Right atrium auricular region (tissue), 2 donors: ENCODE results near the gene TCF25. TPM values are rescaled to one million over a fixed set of nuclear protein-coding genes. Genes with fewer than 3 reads are reported as not detected.

Experiments used
- DNase-seq: peaks from one replicate; pipeline ENCODE4 v3.0.0-alpha.2; 2019; ENCODE audit warnings: low spot score
- H3K27ac ChIP-seq, 2 donors: fragments of 200-600 bp; sonication (generic); 1 replicate in 1 of 2; 2 replicates in 1 of 2; pipeline ENCODE4 v1.5.1; 2016 to 2019
- H3K27me3 ChIP-seq, 2 donors: fragments of 200-600 bp; sonication (generic); one replicate each; pipeline versions ENCODE4 v1.5.1 to v1.6.0; 2017 to 2019
- H3K36me3 ChIP-seq: fragments of 200-600 bp; sonication (generic); one replicate; pipeline ENCODE4 v1.5.1; 2016
- H3K4me1 ChIP-seq, 2 donors: fragments of 200-600 bp; sonication (generic); one replicate each; pipeline versions ENCODE4 v1.5.1 to v1.6.0; 2017 to 2019
- H3K4me3 ChIP-seq, 2 donors: fragments of 200-600 bp; sonication (generic); 1 replicate in 1 of 2; 2 replicates in 1 of 2; pipeline ENCODE4 v1.5.1; 2017 to 2019; ENCODE audit warnings: mild to moderate bottlenecking in 1 of 2, moderate library complexity in 1 of 2
- H3K9me3 ChIP-seq, 2 donors: fragments of 200-600 bp; sonication (generic); one replicate each; pipeline ENCODE4 v1.5.1; 2019
- CTCF ChIP-seq, 2 donors: fragments of 200-600 bp; sonication (generic); IDR thresholded peaks; one replicate each; pipeline ENCODE4 v1.5.1; 2019; ENCODE audit warnings: antibody characterized with exemption in 2 of 2
- total RNA-seq, 2 donors: library from RNA; depleted of rRNA; stranded (reverse); fragments of >200 nt; gene quantifications; one replicate each; pipeline ENCODE4 v1.1.0, GENCODE V29; 2016

Gene TCF25
- total RNA-seq, 2 donors from 2014 or later: 91.8 to 108 TPM

DNA sequence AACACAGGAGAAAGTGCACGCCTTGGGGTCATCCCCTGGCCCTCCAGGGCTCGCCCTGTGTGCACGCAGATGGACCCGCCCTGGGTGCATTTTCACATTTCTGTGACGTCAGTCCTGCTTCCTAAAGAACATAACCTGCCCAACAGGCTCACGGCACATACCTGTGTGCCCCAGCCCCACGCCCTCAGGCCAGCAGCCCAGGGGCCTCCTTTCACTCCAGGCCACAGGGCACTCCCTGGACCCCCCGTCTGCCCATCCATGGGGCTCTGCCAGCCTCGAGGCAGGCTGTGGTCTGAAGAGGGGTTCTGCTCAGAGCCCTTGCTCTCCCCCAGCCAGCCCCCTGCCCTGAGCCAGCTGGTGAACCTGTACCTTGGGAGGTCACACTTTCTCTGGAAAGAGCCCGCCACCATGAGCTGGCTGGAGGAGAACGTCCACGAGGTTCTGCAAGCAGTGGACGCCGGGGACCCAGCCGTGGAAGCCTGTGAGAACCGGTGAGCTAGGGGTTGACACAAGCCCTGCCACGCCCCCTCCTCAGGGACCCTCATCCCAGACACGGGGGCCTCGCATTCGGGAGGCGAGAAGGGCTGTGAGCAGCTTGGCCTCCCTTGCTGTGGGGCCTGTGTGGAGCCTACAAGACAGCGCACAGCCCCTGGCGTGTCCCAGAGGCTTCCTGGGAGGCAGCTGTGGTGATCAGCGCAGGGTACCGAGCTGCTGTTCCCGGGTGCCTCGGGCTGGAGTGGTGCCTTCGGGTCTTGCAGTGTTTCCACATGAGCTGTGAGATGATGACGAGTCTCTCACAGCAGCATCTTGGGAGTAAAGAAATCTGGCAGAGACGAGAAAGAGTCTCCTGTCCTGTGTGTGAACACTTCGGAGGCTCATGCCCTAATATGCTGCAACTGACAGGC, 31.5 kb downstream of the TCF25 start:
- no peak overlapping the region for H3K27ac ChIP-seq
- H3K4me3 ChIP-seq: no peak overlapping the region
- DNase-seq: no peak
- no peaks in the 10 kb centered on the region for H3K9me3 ChIP-seq
- TF ChIP-seq CTCF (IDR thresholded peaks at IDR 0.05): no peak
- peaks cover 0 to 3% of the 10 kb centered on the region in 2 donors for H3K4me1 ChIP-seq
- H3K36me3 ChIP-seq: peaks cover 75% of the 10 kb centered on the region
- no peaks in the 10 kb centered on the region for H3K27me3 ChIP-seq

GRCh38 chr16:89905511-89906139, 32.2 kb downstream of the TCF25 start:
- no peaks in the 10 kb centered on the region for H3K9me3 ChIP-seq
- no peak overlapping the region for H3K4me3 ChIP-seq
- peaks cover 72% of the 10 kb centered on the region for H3K36me3 ChIP-seq
- no peak for TF ChIP-seq CTCF (IDR thresholded peaks at IDR 0.05)
- H3K4me1 ChIP-seq: peaks cover 0 to 11% of the 10 kb centered on the region in 2 donors
- no peaks in the 10 kb centered on the region for H3K27me3 ChIP-seq
- DNase-seq: no peak
- no peak overlapping the region for H3K27ac ChIP-seq

DNA sequence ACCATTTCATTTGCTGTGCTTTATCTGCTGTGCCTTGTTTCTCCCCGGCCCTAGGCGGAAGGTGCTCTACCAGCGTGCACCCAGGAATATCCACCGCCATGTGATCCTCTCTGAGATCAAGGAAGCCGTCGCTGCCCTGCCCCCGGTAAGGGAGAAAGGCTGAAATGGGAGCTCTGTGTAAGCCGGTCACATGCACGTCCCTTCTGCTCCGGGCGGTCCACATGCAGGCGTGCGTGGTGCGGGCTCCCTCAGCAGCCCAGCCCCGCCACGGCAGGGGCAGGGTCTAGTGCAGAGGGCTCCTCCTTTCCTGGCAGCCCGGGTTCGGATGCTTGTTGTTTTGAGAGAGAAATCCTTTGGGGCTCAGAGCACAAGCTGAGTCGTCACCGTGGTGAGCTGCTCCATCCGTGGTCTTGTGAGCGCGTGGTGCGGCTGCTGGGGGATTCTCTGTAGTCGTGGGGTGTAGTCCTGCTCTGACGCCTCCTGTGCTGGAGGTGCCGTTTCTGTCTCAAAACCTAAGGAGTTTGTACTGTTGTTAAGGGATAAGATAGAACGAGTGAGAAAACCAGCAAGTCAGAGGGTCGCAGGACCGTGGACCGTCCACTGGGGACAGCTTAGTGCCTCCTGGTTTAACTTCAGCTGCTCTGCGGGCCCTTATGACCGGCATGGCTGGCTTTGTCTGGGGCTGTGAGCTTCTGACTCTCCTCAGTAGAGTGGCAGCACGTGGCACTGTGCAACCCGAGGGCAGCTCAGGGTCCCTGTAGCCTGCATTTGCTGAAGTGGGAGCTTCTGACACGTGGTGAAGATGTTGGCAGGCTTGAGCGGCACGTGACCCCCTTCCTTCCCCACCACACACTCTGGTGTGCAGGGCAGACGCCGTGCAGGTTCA, 33.0 kb downstream of the TCF25 start:
- peaks cover 73% of the 10 kb centered on the region for H3K36me3 ChIP-seq
- no peaks in the 10 kb centered on the region for H3K9me3 ChIP-seq
- TF ChIP-seq CTCF (IDR thresholded peaks at IDR 0.05): no peak
- DNase-seq: no peak
- no peak overlapping the region for H3K4me3 ChIP-seq
- no peaks in the 10 kb centered on the region for H3K27me3 ChIP-seq
- H3K4me1 ChIP-seq: peaks cover 0 to 13% of the 10 kb centered on the region in 2 donors
- no peak overlapping the region for H3K27ac ChIP-seq

- TF ChIP-seq CTCF (IDR thresholded peaks at IDR 0.05): no peak
- peaks cover 80% of the 10 kb centered on the region for H3K36me3 ChIP-seq
- H3K27me3 ChIP-seq: no peaks in the 10 kb centered on the region
- no peak overlapping the region for H3K4me3 ChIP-seq
- no peak overlapping the region for H3K27ac ChIP-seq
- H3K4me1 ChIP-seq: peaks cover 0 to 13% of the 10 kb centered on the region in 2 donors
- no peak for DNase-seq
- no peaks in the 10 kb centered on the region for H3K9me3 ChIP-seq
Measured at GRCh38 chr16:89907055-89907814, 33.8 kb downstream of the TCF25 start.

DNA sequence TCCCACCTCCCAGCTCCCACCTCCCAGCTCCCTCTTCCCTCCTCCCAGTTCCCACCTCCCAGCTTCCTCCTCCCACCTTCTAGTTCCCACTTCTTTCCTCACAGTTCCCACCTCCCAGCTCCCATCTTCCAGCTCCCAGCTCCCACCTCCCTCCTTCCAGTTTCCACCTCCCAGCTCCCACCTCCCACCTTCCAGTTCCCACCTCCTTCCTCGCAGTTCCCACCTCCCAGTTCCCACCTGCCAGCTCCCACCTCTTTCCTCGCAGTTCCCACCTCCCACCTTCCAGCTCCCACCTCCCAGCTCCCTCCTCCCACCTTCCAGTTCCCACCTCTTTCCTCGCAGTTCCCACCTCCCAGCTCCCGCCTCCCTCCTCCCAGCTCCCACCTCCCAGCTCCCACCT, 34.8 kb downstream of the TCF25 start:
- H3K27ac ChIP-seq: no peak overlapping the region
- peaks cover 0 to 13% of the 10 kb centered on the region in 2 donors for H3K4me1 ChIP-seq
- TF ChIP-seq CTCF (IDR thresholded peaks at IDR 0.05): no peak
- H3K4me3 ChIP-seq: no peak overlapping the region
- H3K27me3 ChIP-seq: no peaks in the 10 kb centered on the region
- no peaks in the 10 kb centered on the region for H3K9me3 ChIP-seq
- DNase-seq: no peak
- H3K36me3 ChIP-seq: peaks cover 74% of the 10 kb centered on the region
